Measurements from ENCODE around the gene NANOGP8. TPM values are rescaled to one million over a fixed set of nuclear protein-coding genes. Genes with fewer than 3 reads are reported as not detected.
"Not testable (repeated sequence)": the region's sequence is repeated elsewhere in the genome, so short reads cannot be mapped to it uniquely, and the experiment has no call there.

NANOGP8 gene
- total RNA-seq, 1 donor from 2014 or later: not detected

GRCh38 chr15:35102186-35102585, 17.1 kb upstream of the NANOGP8 start:
- intact Hi-C loops (cut with DNase I): no loop called here
- DNase-seq (no peak), ATAC-seq (ENCODE audit: poor library complexity) (no peak)

GRCh38 chr15:35101335-35101734, 16.2 kb upstream of the NANOGP8 start:
- intact Hi-C loops (cut with DNase I): no loop called here
- no peak for ATAC-seq (ENCODE audit: poor library complexity)
- DNase-seq: no peak

GRCh38 chr15:35098737-35099136, 13.6 kb upstream of the NANOGP8 start:
- intact Hi-C loops (cut with DNase I): no loop called here
- DNase-seq (no peak), ATAC-seq (ENCODE audit: poor library complexity) (no peak)

- DNase-seq (no peak), ATAC-seq (ENCODE audit: poor library complexity) (no peak)
- intact Hi-C loops (cut with DNase I): no loop called here
Measured at GRCh38 chr15:35095941-35096340, 10.8 kb upstream of the NANOGP8 start.

GRCh38 chr15:35092846-35093245, 7.8 kb upstream of the NANOGP8 start:
- ATAC-seq (ENCODE audit: poor library complexity): no peak
- intact Hi-C loops (cut with DNase I): no loop called here
- DNase-seq: no peak

- no peak for ATAC-seq (ENCODE audit: poor library complexity)
Measured at GRCh38 chr15:35092311-35092710, 7.2 kb upstream of the NANOGP8 start.

GRCh38 chr15:35090104-35090807, 5.2 kb upstream of the NANOGP8 start:
- DNase-seq (no peak), ATAC-seq (ENCODE audit: poor library complexity) (no peak)
- intact Hi-C loops (cut with DNase I): no loop called here

More at GRCh38 chr15:35092311-35092710, 7.2 kb upstream of the NANOGP8 start:
- DNase-seq: no peak
- intact Hi-C loops (cut with DNase I): no loop called here

GRCh38 chr15:35089551-35089950, 4.5 kb upstream of the NANOGP8 start:
- DNase-seq (no peak), ATAC-seq (ENCODE audit: poor library complexity) (no peak)
- intact Hi-C loops (cut with DNase I): no loop called here

- no peak for ATAC-seq (ENCODE audit: poor library complexity)
- DNase-seq: no peak
- intact Hi-C loops (cut with DNase I): no loop called here
Measured at GRCh38 chr15:35088329-35088728, 3.2 kb upstream of the NANOGP8 start.

GRCh38 chr15:35087759-35088158, 2.7 kb upstream of the NANOGP8 start:
- ATAC-seq (ENCODE audit: poor library complexity) (no peak), DNase-seq (no peak)
- intact Hi-C loops (cut with DNase I): no loop called here

- intact Hi-C loops (cut with DNase I); ATAC-seq (ENCODE audit: poor library complexity); DNase-seq: not testable (repeated sequence)
Measured at GRCh38 chr15:35082371-35083348, 2.4 kb downstream of the NANOGP8 start.

GRCh38 chr15:35081626-35082365, 3.3 kb downstream of the NANOGP8 start:
- intact Hi-C loops (cut with DNase I); DNase-seq; ATAC-seq (ENCODE audit: poor library complexity): not testable (repeated sequence)

GRCh38 chr15:35080226-35080625, 4.9 kb downstream of the NANOGP8 start:
- ATAC-seq (ENCODE audit: poor library complexity) (no peak), DNase-seq (no peak)
- intact Hi-C loops (cut with DNase I): no loop called here

GRCh38 chr15:35078221-35078915, 6.7 kb downstream of the NANOGP8 start:
- DNase-seq (no peak), ATAC-seq (ENCODE audit: poor library complexity) (peak; percentile 68)
- intact Hi-C loops (cut with DNase I): loop anchor here (10.0 kb wide), 1 partner anchor 366 kb away; no protein-coding TSS in a partner anchor

- intact Hi-C loops (cut with DNase I): loop anchor here (10.0 kb wide), 1 partner anchor 374 kb away; no protein-coding TSS in a partner anchor
- ATAC-seq (ENCODE audit: poor library complexity) (no peak), DNase-seq (peak; percentile 44)
Measured at GRCh38 chr15:35071106-35071505, 14.0 kb downstream of the NANOGP8 start.

- ATAC-seq (ENCODE audit: poor library complexity): no peak
- DNase-seq: no peak
- intact Hi-C loops (cut with DNase I): no loop called here
Measured at GRCh38 chr15:35068846-35069475, 16.1 kb downstream of the NANOGP8 start.

GRCh38 chr15:35067496-35068347, 17.4 kb downstream of the NANOGP8 start:
- DNase-seq (no peak), ATAC-seq (ENCODE audit: poor library complexity) (no peak)
- intact Hi-C loops (cut with DNase I): no loop called here
